HEK293 (cell line): Measurements from ENCODE around the gene MAML2.

Source experiments
- CTCF ChIA-PET: fragments of 350-600 bp; formaldehyde crosslinking; extraction: SDS; loops from one replicate; lab custom pipeline; 2021; ENCODE audit warnings: antibody characterized with exemption; lab: Yijun Ruan, JAX
- POLR2A ChIA-PET: fragments of 300-600 bp; formaldehyde crosslinking; extraction: SDS; loops from one replicate; lab custom pipeline; 2020; ENCODE audit warnings: antibody characterized with exemption, inconsistent platforms; lab: Yijun Ruan, JAX
- H3K27ac ChIP-seq: fragments of 200-500 bp; sonication (Bioruptor generic); 2 replicates; pipeline ENCODE4 v1.5.1; 2014; ENCODE audit warnings: low read depth, low read length, control low read depth, inconsistent platforms; ENCODE audit errors: extremely low read depth
- H3K36me3 ChIP-seq, 2 experiments: fragments of 200-500 bp in 1 of 2; sonication (Bioruptor generic) in 1 of 2; 1 replicate in 1 of 2; 2 replicates in 1 of 2; pipeline ENCODE4 v1.5.1; 2014 to 2017; ENCODE audit warnings: inconsistent platforms in 2 of 2, low read length in 2 of 2; ENCODE audit not compliant: control insufficient read depth in 2 of 2, insufficient read depth in 1 of 2
- H3K4me1 ChIP-seq: fragments of 200-500 bp; sonication (Bioruptor generic); 2 replicates; pipeline ENCODE4 v1.5.1; 2014; ENCODE audit warnings: mild to moderate bottlenecking, low read length, inconsistent platforms; ENCODE audit not compliant: control insufficient read depth, insufficient read depth
- H3K4me3 ChIP-seq: 2 replicates; pipeline ENCODE4 v1.5.1; 2011; ENCODE audit warnings: low read depth, mild to moderate bottlenecking, control low read depth, low read length, moderate library complexity
- H3K9me3 ChIP-seq: fragments of 200-500 bp; sonication (Bioruptor generic); 2 replicates; pipeline ENCODE4 v1.5.1; 2014; ENCODE audit warnings: low read depth, low read length, inconsistent platforms; ENCODE audit not compliant: control insufficient read depth, insufficient read depth
- ATF2 ChIP-seq: fragments of 450-650 bp; formaldehyde crosslinking; IDR thresholded peaks from 2 replicates; pipeline ENCODE4 v1.5.1; 2016; ENCODE audit warnings: missing biosample characterization, missing genetic modification characterization, low read depth
- BCL11B ChIP-seq: fragments of 450-650 bp; formaldehyde crosslinking; IDR thresholded peaks from 2 replicates; pipeline ENCODE4 v1.5.1; 2016; ENCODE audit warnings: low read depth, missing biosample characterization, missing genetic modification characterization
- HOXD13 ChIP-seq: sonication (generic); formaldehyde crosslinking; IDR thresholded peaks from 2 replicates; pipeline ENCODE4 v1.8.0; 2022; ENCODE audit warnings: missing genetic modification reagents, borderline replicate concordance
- IKZF3 ChIP-seq: fragments of 450-650 bp; IDR thresholded peaks from 2 replicates; pipeline ENCODE4 v1.5.0; 2018; ENCODE audit warnings: missing biosample characterization, mild to moderate bottlenecking, missing genetic modification characterization, moderate library complexity
- PBX3 ChIP-seq: sonication (generic); formaldehyde crosslinking; IDR thresholded peaks from 2 replicates; pipeline ENCODE4 v1.8.1; 2022; ENCODE audit warnings: mild to moderate bottlenecking, moderate library complexity, missing genetic modification reagents
- YY1 ChIP-seq: fragments of 450-650 bp; formaldehyde crosslinking; IDR thresholded peaks from 2 replicates; pipeline ENCODE4 v1.5.1; 2018; ENCODE audit warnings: missing biosample characterization, missing genetic modification characterization
- ZEB2 ChIP-seq: fragments of 450-650 bp; formaldehyde crosslinking; IDR thresholded peaks from 2 replicates; pipeline ENCODE4 v1.5.1; 2016; ENCODE audit warnings: missing biosample characterization, missing genetic modification characterization
- ZNF112 ChIP-seq: fragments of 450-650 bp; formaldehyde crosslinking; IDR thresholded peaks from 2 replicates; pipeline ENCODE4 v1.5.0; 2017; ENCODE audit warnings: missing biosample characterization, missing genetic modification characterization
- ZNF132 ChIP-seq: fragments of 450-650 bp; formaldehyde crosslinking; IDR thresholded peaks from 2 replicates; pipeline ENCODE4 v1.5.1; 2017; ENCODE audit warnings: missing biosample characterization, missing genetic modification characterization, borderline replicate concordance
- ZNF18 ChIP-seq: fragments of 450-650 bp; formaldehyde crosslinking; IDR thresholded peaks from 2 replicates; pipeline ENCODE4 v1.5.1; 2016; ENCODE audit warnings: missing biosample characterization, missing genetic modification characterization
- ZNF221 ChIP-seq: fragments of 450-650 bp; formaldehyde crosslinking; IDR thresholded peaks from 2 replicates; pipeline ENCODE4 v1.5.1; 2017; ENCODE audit warnings: missing biosample characterization, missing genetic modification characterization, borderline replicate concordance
- ZNF23 ChIP-seq: fragments of 450-650 bp; formaldehyde crosslinking; IDR thresholded peaks from 2 replicates; pipeline ENCODE4 v1.5.1; 2016; ENCODE audit warnings: missing biosample characterization, missing genetic modification characterization, borderline replicate concordance
- ZNF311 ChIP-seq: fragments of 450-650 bp; formaldehyde crosslinking; IDR thresholded peaks from 2 replicates; pipeline ENCODE4 v1.5.1; 2017; ENCODE audit warnings: missing biosample characterization, missing genetic modification characterization, borderline replicate concordance
- ZNF362 ChIP-seq: fragments of 450-650 bp; formaldehyde crosslinking; IDR thresholded peaks from 2 replicates; pipeline ENCODE4 v1.5.1; 2016; ENCODE audit warnings: missing biosample characterization, missing genetic modification characterization
- ZNF416 ChIP-seq: fragments of 450-650 bp; formaldehyde crosslinking; IDR thresholded peaks from 2 replicates; pipeline ENCODE4 v1.5.1; 2016; ENCODE audit warnings: missing biosample characterization, missing genetic modification characterization
- ZNF48 ChIP-seq: fragments of 450-650 bp; formaldehyde crosslinking; IDR thresholded peaks from 2 replicates; pipeline ENCODE4 v1.5.1; 2016; ENCODE audit warnings: missing biosample characterization, missing genetic modification characterization
- ZNF510 ChIP-seq: fragments of 450-650 bp; formaldehyde crosslinking; IDR thresholded peaks from 2 replicates; pipeline ENCODE4 v1.5.1; 2018; ENCODE audit warnings: mild to moderate bottlenecking, missing genetic modification characterization, missing biosample characterization; ENCODE audit not compliant: insufficient replicate concordance
- ZNF513 ChIP-seq: fragments of 450-650 bp; IDR thresholded peaks from 2 replicates; pipeline ENCODE4 v1.5.1; 2018; ENCODE audit warnings: missing biosample characterization, missing genetic modification characterization
- ZNF521 ChIP-seq: fragments of 450-650 bp; formaldehyde crosslinking; IDR thresholded peaks from 2 replicates; pipeline ENCODE4 v1.5.1; 2017; ENCODE audit warnings: missing biosample characterization, mild to moderate bottlenecking, missing genetic modification characterization
- ZNF530 ChIP-seq: fragments of 450-650 bp; formaldehyde crosslinking; IDR thresholded peaks from 2 replicates; pipeline ENCODE4 v1.5.1; 2016; ENCODE audit warnings: low read depth, missing biosample characterization, missing genetic modification characterization
- ZNF585B ChIP-seq: fragments of 450-650 bp; formaldehyde crosslinking; IDR thresholded peaks from 2 replicates; pipeline ENCODE4 v1.5.1; 2016; ENCODE audit warnings: missing biosample characterization, missing genetic modification characterization
- ZNF777 ChIP-seq: fragments of 450-650 bp; formaldehyde crosslinking; IDR thresholded peaks from 2 replicates; pipeline ENCODE4 v1.5.1; 2017; ENCODE audit warnings: missing biosample characterization, missing genetic modification characterization, borderline replicate concordance
- ZSCAN16 ChIP-seq: fragments of 450-650 bp; formaldehyde crosslinking; IDR thresholded peaks from 2 replicates; pipeline ENCODE4 v1.5.1; 2016; ENCODE audit warnings: missing biosample characterization, missing genetic modification characterization
- ZSCAN23 ChIP-seq: fragments of 450-650 bp; formaldehyde crosslinking; IDR thresholded peaks from 2 replicates; pipeline ENCODE4 v1.5.1; 2016; ENCODE audit warnings: missing biosample characterization, missing genetic modification characterization
- ZSCAN5A ChIP-seq: fragments of 450-650 bp; formaldehyde crosslinking; IDR thresholded peaks from 2 replicates; pipeline ENCODE4 v1.5.1; 2016; ENCODE audit warnings: missing biosample characterization, missing genetic modification characterization

The MAML2 gene

GRCh38 chr11:96288915-96289314, 54.1 kb downstream of the MAML2 start:
- ChIA-PET POLR2A (no interaction called here), CTCF (no interaction called here)
- no peaks in the 10 kb centered on the region for H3K36me3 ChIP-seq
- no peak overlapping the region for H3K27ac ChIP-seq
- H3K4me3 ChIP-seq = no peak overlapping the region
- no peaks in the 10 kb centered on the region for H3K4me1 ChIP-seq
- TF ChIP-seq ZNF48 (tag by site-specific recombination) (no peak), ZNF23 (tag by site-specific recombination) (no peak), ZNF18 (tag by site-specific recombination) (no peak), ZNF510 (no peak), ATF2 (tag by site-specific recombination) (no peak), ZNF362 (tag by site-specific recombination) (no peak), ZNF221 (tag by site-specific recombination) (no peak), HOXD13 (CRISPR knock-in tag) (no peak), ZSCAN5A (tag by site-specific recombination) (no peak), ZNF513 (tag by site-specific recombination) (no peak), ZNF132 (tag by site-specific recombination) (no peak)
- TF ChIP-seq, all 188 proteins: peak for 0
- H3K9me3 ChIP-seq = no peaks in the 10 kb centered on the region

GRCh38 chr11:96287822-96288439, 55.1 kb downstream of the MAML2 start:
- H3K4me1 ChIP-seq = no peaks in the 10 kb centered on the region
- no peaks in the 10 kb centered on the region for H3K9me3 ChIP-seq
- no peak overlapping the region for H3K4me3 ChIP-seq
- H3K36me3 ChIP-seq = no peaks in the 10 kb centered on the region
- CTCF ChIA-PET = no interaction called here
- POLR2A ChIA-PET = interaction anchor here (0.7 kb wide), 1 partner anchor 9 kb away, joined by 3 read pairs; no protein-coding TSS in a partner anchor
- H3K27ac ChIP-seq = no peak overlapping the region
- TF ChIP-seq ZSCAN23 (tag by site-specific recombination) = no peak
- TF ChIP-seq YY1 (tag by site-specific recombination) = no peak
- no peak for TF ChIP-seq ZNF530 (tag by site-specific recombination)
- TF ChIP-seq BCL11B = no peak
- no peak for TF ChIP-seq ZSCAN16
- no peak for TF ChIP-seq ZNF777 (tag by site-specific recombination)
- TF ChIP-seq ZNF585B (tag by site-specific recombination) = no peak
- no peak for TF ChIP-seq ZNF416 (tag by site-specific recombination)
- no peak for TF ChIP-seq ZNF112 (tag by site-specific recombination)
- no peak for TF ChIP-seq IKZF3 (tag by site-specific recombination)
- TF ChIP-seq ZNF18 (tag by site-specific recombination) = no peak
- no peak for TF ChIP-seq PBX3 (CRISPR knock-in tag)
- no peak for TF ChIP-seq ZNF48 (tag by site-specific recombination)
- no peak for TF ChIP-seq ZNF311 (tag by site-specific recombination)
- TF ChIP-seq ZEB2 = no peak
- no peak for TF ChIP-seq ZNF521 (tag by site-specific recombination)
